Chondrocyte (in vitro differentiated cells): ENCODE measurements around the gene RBSN. TPM values are rescaled to one million over a fixed set of nuclear protein-coding genes. Genes with fewer than 3 reads are reported as not detected.

ENCODE experiments used
- DNase-seq: peaks from one replicate; pipeline ENCODE4 v3.0.0; 2021; ENCODE audit warnings: mixed read lengths, low spot score
- H3K27ac Mint-ChIP-seq: one replicate; pipeline ENCODE4 v1.8.0; 2021; ENCODE audit warnings: mild to moderate bottlenecking, moderate library complexity, mixed read lengths; ENCODE audit not compliant: unreplicated experiment
- H3K27me3 Mint-ChIP-seq: 2 replicates; pipeline ENCODE4 v1.8.0; 2021; ENCODE audit warnings: low read depth, mixed read lengths
- H3K36me3 Mint-ChIP-seq: 2 replicates; pipeline ENCODE4 v1.8.0; 2021; ENCODE audit warnings: low read depth, mixed read lengths
- H3K4me1 Mint-ChIP-seq: 2 replicates; pipeline ENCODE4 v1.8.0; 2021; ENCODE audit warnings: low read depth, mild to moderate bottlenecking, mixed read lengths
- H3K4me3 Mint-ChIP-seq: one replicate; pipeline ENCODE4 v1.8.0; 2021; ENCODE audit warnings: mild to moderate bottlenecking, moderate library complexity, mixed read lengths; ENCODE audit not compliant: unreplicated experiment
- H3K9me3 Mint-ChIP-seq: 2 replicates; pipeline ENCODE4 v1.8.0; 2021; ENCODE audit warnings: low read depth, mixed read lengths
- CTCF ChIP-seq: fragments of 200-600 bp; sonication (generic); IDR thresholded peaks from 2 replicates; pipeline ENCODE4 v1.5.0; 2021; ENCODE audit warnings: antibody characterized with exemption, mild to moderate bottlenecking, moderate library complexity
- total RNA-seq: library from RNA; stranded (reverse); gene quantifications from 3 replicates; pipeline ENCODE4 v1.2.1, GENCODE V29; 2021

Gene RBSN
- total RNA-seq, 1 donor from 2014 or later: 24.1 TPM

GRCh38 chr3:15044326-15044725, 54.6 kb downstream of the RBSN start:
- TF ChIP-seq CTCF: no peak
- no peak for DNase-seq
- Mint-ChIP-seq H3K9me3 (no peaks in the 10 kb centered on the region), H3K4me3 (no peak overlapping the region), H3K36me3 (peaks cover 36% of the 10 kb centered on the region), H3K4me1 (peaks cover 9% of the 10 kb centered on the region), H3K27me3 (no peaks in the 10 kb centered on the region), H3K27ac (no peak overlapping the region)

- H3K27me3 Mint-ChIP-seq: no peaks in the 10 kb centered on the region
- H3K36me3 Mint-ChIP-seq: peaks cover 35% of the 10 kb centered on the region
- H3K27ac Mint-ChIP-seq: no peak overlapping the region
Observed at GRCh38 chr3:15043408-15044171, 55.4 kb downstream of the RBSN start.

GRCh38 chr3:15042936-15043335, 56.0 kb downstream of the RBSN start:
- DNase-seq: no peak
- peaks cover 39% of the 10 kb centered on the region for H3K36me3 Mint-ChIP-seq
- peaks cover 9% of the 10 kb centered on the region for H3K4me1 Mint-ChIP-seq
- TF ChIP-seq CTCF: no peak
- H3K4me3 Mint-ChIP-seq: no peak overlapping the region
- no peak overlapping the region for H3K27ac Mint-ChIP-seq
- H3K27me3 Mint-ChIP-seq: no peaks in the 10 kb centered on the region
- no peaks in the 10 kb centered on the region for H3K9me3 Mint-ChIP-seq

More at GRCh38 chr3:15043408-15044171, 55.4 kb downstream of the RBSN start:
- Mint-ChIP-seq H3K9me3 (no peaks in the 10 kb centered on the region), H3K4me3 (no peak overlapping the region), H3K4me1 (peaks cover 9% of the 10 kb centered on the region)
- no peak for TF ChIP-seq CTCF
- DNase-seq: no peak

- no peak overlapping the region for H3K4me3 Mint-ChIP-seq
- H3K27ac Mint-ChIP-seq: no peak overlapping the region
- TF ChIP-seq CTCF: no peak
- peaks cover 38% of the 10 kb centered on the region for H3K36me3 Mint-ChIP-seq
- no peaks in the 10 kb centered on the region for H3K9me3 Mint-ChIP-seq
- no peaks in the 10 kb centered on the region for H3K27me3 Mint-ChIP-seq
- DNase-seq: no peak
- peaks cover 9% of the 10 kb centered on the region for H3K4me1 Mint-ChIP-seq
Observed at GRCh38 chr3:15041950-15042349, 57.0 kb downstream of the RBSN start.

GRCh38 chr3:15040844-15041243, 58.1 kb downstream of the RBSN start:
- Mint-ChIP-seq H3K9me3 (no peaks in the 10 kb centered on the region), H3K4me1 (peaks cover 9% of the 10 kb centered on the region), H3K27ac (no peak overlapping the region), H3K36me3 (peaks cover 33% of the 10 kb centered on the region), H3K4me3 (no peak overlapping the region), H3K27me3 (no peaks in the 10 kb centered on the region)
- no peak for TF ChIP-seq CTCF
- DNase-seq: no peak
